ENCODE results near the gene CCDC17. TPM values are rescaled to one million over a fixed set of nuclear protein-coding genes. Genes with fewer than 3 reads are reported as not detected.

The CCDC17 gene
- total RNA-seq, 1 experiment from 2014 or later: 1.9 TPM

GRCh38 chr1:45585496-45586075 is 38.3 kb downstream of the CCDC17 start:
- H2AFZ ChIP-seq (ENCODE audit: low read length): no peak overlapping the region
- H3K4me1 ChIP-seq (ENCODE audit: insufficient read depth, low read length): no peaks in the 10 kb centered on the region; the same call in 1 of the 2 replicates
- H4K8ac ChIP-seq (replicated peaks; ENCODE audit: insufficient read length, low read depth, low read length): no peak overlapping the region
- peak overlapping the region; percentile 99 to 100 (median 100); a peak in 6 of 7 replicates for H3K27ac Mint-ChIP-seq
- no peaks in the 10 kb centered on the region for H3K27me3 ChIP-seq (ENCODE audit: insufficient read depth, low read length)
- H3K9me3 Mint-ChIP-seq: peaks cover 2 to 3% of the 10 kb centered on the region in 2 experiments; a peak in 3 of 5 replicates
- H3K79me2 ChIP-seq (ENCODE audit: insufficient read depth, low read length): peaks cover 53% of the 10 kb centered on the region
- no peak overlapping the region for H2AK5ac ChIP-seq (ENCODE audit: insufficient read length, low read length)
- H3K9me3 ChIP-seq (ENCODE audit: control insufficient read depth, low read depth, low read length): no peaks in the 10 kb centered on the region
- H2BK20ac ChIP-seq (ENCODE audit: low read depth, low read length, poor library complexity, severe bottlenecking): no peak overlapping the region
- no peak overlapping the region for H3K23ac ChIP-seq (ENCODE audit: insufficient read length, low read depth, low read length)
- H3K36me3 Mint-ChIP-seq (ENCODE audit: insufficient read depth in 1 of 3, low read depth in 3 of 3): peaks cover 30 to 40% (median 37%) of the 10 kb centered on the region in 3 experiments
- H2BK120ac ChIP-seq (ENCODE audit: low read depth, low read length, poor library complexity, severe bottlenecking): no peak overlapping the region
- WGBS (ENCODE audit: extremely low coverage, insufficient read length, low lambda C conversion rate): no CpG with 5 or more reads among the region's 7 CpGs
- H3K18ac ChIP-seq (ENCODE audit: insufficient read length, low read depth, low read length): no peak overlapping the region
- H3K79me1 ChIP-seq (ENCODE audit: insufficient read depth, low read depth, low read length, poor library complexity, severe bottlenecking): peaks cover 3% of the 10 kb centered on the region
- no peak overlapping the region for H2BK12ac ChIP-seq (ENCODE audit: insufficient read length, low read depth, low read length)
- H3K4ac ChIP-seq (ENCODE audit: low read depth, low read length): no peak overlapping the region
- H3K4me1 Mint-ChIP-seq: peaks cover 22 to 29% of the 10 kb centered on the region in 2 experiments
- H4K91ac ChIP-seq (ENCODE audit: insufficient read length, low read depth, low read length): no peak overlapping the region
- peak overlapping the region; percentile 97; the same call in 1 of the 2 replicates for H3K14ac ChIP-seq (ENCODE audit: insufficient read depth, low read length)
- H3K27ac ChIP-seq (ENCODE audit: insufficient read length, low read depth, low read length): no peak overlapping the region
- H2BK5ac ChIP-seq (ENCODE audit: insufficient read length, low read length): no peak overlapping the region
- no peak overlapping the region for H4K5ac ChIP-seq (ENCODE audit: insufficient read length, low read depth, low read length)
- peaks cover 6% of the 10 kb centered on the region for H3K23me2 ChIP-seq (ENCODE audit: insufficient read length, low read depth, low read length, poor library complexity, severe bottlenecking)
- H3K4me2 ChIP-seq (ENCODE audit: insufficient read depth, insufficient read length, low read length): peak overlapping the region; percentile 86
- H3K27me3 Mint-ChIP-seq (ENCODE audit: low read depth): peaks cover 3% of the 10 kb centered on the region; the same call in 1 of the 2 replicates
- peak overlapping the region; percentile 99 to 100 for H3K4me3 Mint-ChIP-seq
- DNase-seq: no peak
- no peak overlapping the region for H2BK15ac ChIP-seq (ENCODE audit: low read depth, low read length)
- TF ChIP-seq CTCF (conservative IDR thresholded peaks at IDR 0.05): no peak
- H3K9ac ChIP-seq (ENCODE audit: extremely low read depth, insufficient read length, low read length): peak overlapping the region; percentile 96
- H3T11ph ChIP-seq (ENCODE audit: low read length): no peak overlapping the region
- no peaks in the 10 kb centered on the region for H4K20me1 ChIP-seq (ENCODE audit: control insufficient read depth, insufficient read depth, insufficient read length)
- H3K56ac ChIP-seq (ENCODE audit: insufficient read length, low read depth, low read length): no peak overlapping the region

Data from H9 (cell line).